Right lobe of liver (tissue), 4 donors: ENCODE data around the gene APOL5.

Source experiments
- CTCF ChIP-seq, 4 donors: fragments of 200-600 bp in 3 of 4; fragments of 450-650 bp in 1 of 4; IDR thresholded peaks; one replicate each; pipeline versions ENCODE4 v1.5.1 to v1.8.0; 2016 to 2022; ENCODE audit warnings: antibody characterized with exemption in 4 of 4, mild to moderate bottlenecking in 2 of 4
- POLR2A ChIP-seq: fragments of 450-650 bp; IDR thresholded peaks from one replicate; pipeline ENCODE4 v1.6.1; 2017; ENCODE audit warnings: antibody characterized with exemption, mild to moderate bottlenecking
- donor health status: DM: no; HTN: no; CAD: no.
- donor health status: DM: no; HTN: no; CAD: no.
- donor health status: DM: no; HTN: yes; CAD: no.

- TF ChIP-seq CTCF (IDR thresholded peaks at IDR 0.05) (no peak), POLR2A (no peak)
Measured at GRCh38 chr22:35686298-35686697, 31.4 kb upstream of the APOL5 start.
